Measurements from ENCODE around the gene WNT9B.

DNA sequence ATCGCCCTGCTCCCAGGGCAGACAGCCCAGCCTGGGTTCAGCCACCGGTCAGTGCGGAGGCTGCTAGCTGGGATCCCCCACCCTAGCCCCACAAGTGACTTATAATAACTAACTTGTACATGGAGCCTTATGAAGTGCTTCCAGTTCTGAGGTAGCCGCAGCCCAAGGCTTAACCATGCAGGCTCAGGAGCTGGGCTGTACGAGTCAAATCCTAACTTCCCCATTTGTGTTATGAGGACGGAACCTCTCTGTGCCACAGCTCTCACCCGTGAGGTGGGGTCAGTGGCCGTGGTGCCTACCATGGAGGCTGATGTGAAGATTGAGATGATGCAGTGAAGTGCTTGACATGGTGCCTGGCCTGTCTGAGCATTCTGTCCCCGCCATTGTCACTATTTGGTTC, 43.8 kb downstream of the WNT9B start:
- TF ChIP-seq GATA2 (IDR thresholded peaks at IDR 0.05; ENCODE audit: low read depth, low read length) (no peak), GATA3 (IDR thresholded peaks at IDR 0.05; ENCODE audit: low read depth, low read length) (no peak)

All from SH-SY5Y (cell line).